Measurements from ENCODE around the gene MRPS34. TPM values are rescaled to one million over a fixed set of nuclear protein-coding genes. Genes with fewer than 3 reads are reported as not detected.
A peak's percentile ranks its signal among the peaks of the same experiment; 100 is the strongest.

Gene MRPS34
- total and polyA plus RNA-seq, 7 donors, result 56.3 to 172 (median 75.1) TPM

GRCh38 chr16:1817276-1817589, 44.3 kb upstream of the MRPS34 start:
- DNase-seq (no peak), ATAC-seq (no peak)
- TF ChIP-seq, protein P1, sequence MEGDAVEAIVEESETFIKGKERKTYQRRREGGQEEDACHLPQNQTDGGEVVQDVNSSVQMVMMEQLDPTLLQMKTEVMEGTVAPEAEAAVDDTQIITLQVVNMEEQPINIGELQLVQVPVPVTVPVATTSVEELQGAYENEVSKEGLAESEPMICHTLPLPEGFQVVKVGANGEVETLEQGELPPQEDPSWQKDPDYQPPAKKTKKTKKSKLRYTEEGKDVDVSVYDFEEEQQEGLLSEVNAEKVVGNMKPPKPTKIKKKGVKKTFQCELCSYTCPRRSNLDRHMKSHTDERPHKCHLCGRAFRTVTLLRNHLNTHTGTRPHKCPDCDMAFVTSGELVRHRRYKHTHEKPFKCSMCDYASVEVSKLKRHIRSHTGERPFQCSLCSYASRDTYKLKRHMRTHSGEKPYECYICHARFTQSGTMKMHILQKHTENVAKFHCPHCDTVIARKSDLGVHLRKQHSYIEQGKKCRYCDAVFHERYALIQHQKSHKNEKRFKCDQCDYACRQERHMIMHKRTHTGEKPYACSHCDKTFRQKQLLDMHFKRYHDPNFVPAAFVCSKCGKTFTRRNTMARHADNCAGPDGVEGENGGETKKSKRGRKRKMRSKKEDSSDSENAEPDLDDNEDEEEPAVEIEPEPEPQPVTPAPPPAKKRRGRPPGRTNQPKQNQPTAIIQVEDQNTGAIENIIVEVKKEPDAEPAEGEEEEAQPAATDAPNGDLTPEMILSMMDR (IDR thresholded peaks at IDR 0.05), result no peak
- no peaks in the 10 kb centered on the region for H3K4me1 ChIP-seq
- intact Hi-C loops (cut with DNase I), result no loop called here
- no peaks in the 10 kb centered on the region for H3K27me3 ChIP-seq (ENCODE audit: insufficient read depth in 3 of 3, low read length in 2 of 3)
- no peaks in the 10 kb centered on the region for H3K9me3 ChIP-seq
- no peak overlapping the region for H3K27ac ChIP-seq
- WGBS, 3 donors, result 88 to 95% (median 93%) methylated on average over 9 of the region's 9 CpGs
- H3K36me3 ChIP-seq (ENCODE audit: insufficient read depth in 1 of 2, low read depth in 1 of 2), result peaks cover 0 to 80% of the 10 kb centered on the region in 2 donors
- H3K4me3 ChIP-seq, result no peak overlapping the region

DNA sequence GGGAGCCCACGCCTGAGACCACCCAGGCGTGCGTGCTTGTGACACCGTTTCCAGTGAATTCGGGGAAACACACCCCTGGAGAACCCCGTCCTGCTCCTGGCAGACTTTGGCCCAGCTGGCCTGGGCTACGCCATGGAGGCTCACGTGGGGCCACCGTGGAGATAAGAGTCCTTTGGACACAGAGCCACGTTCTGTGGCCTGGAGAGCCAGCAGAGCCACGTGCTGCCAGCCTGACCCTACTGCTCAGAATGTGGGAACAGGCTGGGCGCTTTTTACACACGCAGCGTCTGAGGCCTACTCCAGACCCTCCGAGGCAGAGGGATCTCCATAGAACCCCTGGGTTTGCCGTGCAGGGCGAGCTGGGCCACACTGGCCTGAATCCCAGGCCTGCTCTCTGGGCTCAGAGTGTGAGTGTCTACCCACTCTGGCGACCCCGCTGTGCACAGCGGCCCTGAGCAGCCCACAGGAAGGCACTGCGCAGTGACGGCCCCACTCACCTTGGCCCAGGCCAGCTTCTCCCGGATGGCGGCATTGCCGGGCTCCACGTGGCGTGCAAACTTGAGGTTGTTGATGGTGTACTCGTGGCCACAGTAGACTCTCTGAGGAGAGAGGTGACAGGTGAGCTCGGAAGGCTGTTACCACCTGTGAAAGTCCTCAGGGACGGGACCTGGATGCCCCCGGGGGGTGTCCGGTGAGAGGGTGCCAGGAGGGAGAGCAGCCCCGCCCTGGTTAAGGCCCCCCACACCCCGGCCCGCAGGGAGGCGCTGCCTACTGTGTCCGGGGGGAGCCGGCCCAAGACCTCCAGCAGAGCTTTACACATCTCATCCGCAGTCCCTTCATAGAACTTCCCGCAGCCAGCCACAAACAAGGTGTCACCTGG, 43.7 kb upstream of the MRPS34 start:
- H3K27me3 ChIP-seq (ENCODE audit: insufficient read depth in 3 of 3, low read length in 2 of 3), result no peaks in the 10 kb centered on the region
- intact Hi-C loops (cut with DNase I), result no loop called here
- no peaks in the 10 kb centered on the region for H3K4me1 ChIP-seq
- peak in 1 of 4 donors; percentile 27 for ATAC-seq
- H3K9me3 ChIP-seq, result no peaks in the 10 kb centered on the region
- WGBS, 3 donors, result 87 to 94% (median 92%) methylated on average over 40 of the region's 40 CpGs
- peaks cover 0 to 74% of the 10 kb centered on the region in 2 donors for H3K36me3 ChIP-seq (ENCODE audit: insufficient read depth in 1 of 2, low read depth in 1 of 2)
- no peak overlapping the region for H3K4me3 ChIP-seq
- TF ChIP-seq, protein P1 (IDR thresholded peaks at IDR 0.05), result no peak
- no peak for DNase-seq
- H3K27ac ChIP-seq, result no peak overlapping the region

- intact Hi-C loops (cut with DNase I), result no loop called here
- no peak overlapping the region for H3K27ac ChIP-seq
- no peaks in the 10 kb centered on the region for H3K9me3 ChIP-seq
Observed at GRCh38 chr16:1815461-1815860, 42.5 kb upstream of the MRPS34 start.

DNA sequence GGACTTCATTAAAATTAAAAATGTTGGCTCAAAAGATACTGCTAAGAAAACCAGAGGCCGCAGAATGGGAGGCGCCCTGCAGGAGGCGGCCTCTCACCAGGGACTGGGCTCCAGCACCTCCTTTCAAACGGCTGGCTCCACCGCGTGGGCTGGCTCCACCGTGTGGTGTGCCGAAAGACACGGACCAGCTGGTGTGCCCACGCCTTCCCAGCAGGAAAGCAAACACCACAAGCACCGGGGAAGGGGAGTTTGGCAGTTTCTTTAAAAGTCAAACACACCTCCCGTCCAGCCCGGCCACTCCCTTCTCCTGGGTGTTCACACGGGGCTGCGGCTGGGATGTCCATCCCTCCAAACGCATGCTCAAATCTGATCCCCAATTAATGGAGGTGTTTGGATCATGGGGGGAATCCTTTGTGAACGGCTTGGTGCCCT, 39.8 kb upstream of the MRPS34 start:
- DNase-seq (no peak), ATAC-seq (peak; percentile 61 to 79 (median 74))
- Histone ChIP-seq H3K9me3 (no peaks in the 10 kb centered on the region), H3K27me3 (ENCODE audit: insufficient read depth in 3 of 3, low read length in 2 of 3) (no peaks in the 10 kb centered on the region), H3K4me1 (no peaks in the 10 kb centered on the region), H3K36me3 (ENCODE audit: insufficient read depth in 1 of 2, low read depth in 1 of 2) (peaks cover 0 to 66% of the 10 kb centered on the region in 2 donors), H3K27ac (no peak overlapping the region), H3K4me3 (no peak overlapping the region)
- WGBS, 3 donors, result 28 to 39% (median 34%) methylated on average over 17 of the region's 17 CpGs
- intact Hi-C loops (cut with DNase I), result no loop called here
- TF ChIP-seq, protein P1 (IDR thresholded peaks at IDR 0.05), result peak; percentile 22

More at GRCh38 chr16:1815461-1815860, 42.5 kb upstream of the MRPS34 start:
- DNase-seq (no peak), ATAC-seq (peak in 2 of 4 donors; percentile 32 to 47)
- Histone ChIP-seq H3K4me1 (no peaks in the 10 kb centered on the region), H3K27me3 (ENCODE audit: insufficient read depth in 3 of 3, low read length in 2 of 3) (no peaks in the 10 kb centered on the region), H3K36me3 (ENCODE audit: insufficient read depth in 1 of 2, low read depth in 1 of 2) (peaks cover 0 to 69% of the 10 kb centered on the region in 2 donors), H3K4me3 (no peak overlapping the region)
- TF ChIP-seq, protein P1 (IDR thresholded peaks at IDR 0.05), result no peak
- 67 to 86% (median 78%) methylated on average over 11 of the region's 11 CpGs for WGBS, 3 donors
